Inflammatory macrophage treated with lipopolysaccharide for 1 hour (primary cell): Measurements from ENCODE around the gene RABL6.
"Not testable (repeated sequence)": the region's sequence is repeated elsewhere in the genome, so short reads cannot be mapped to it uniquely, and the experiment has no call there.

ENCODE experiments used
- DNase-seq, 2 donors: peaks; one replicate each; pipeline ENCODE4 v3.0.0-alpha.2; 2020 to 2022

Gene RABL6

GRCh38 chr9:136796775-136797347, 10.9 kb upstream of the RABL6 start:
- not testable (repeated sequence) for DNase-seq

DNA sequence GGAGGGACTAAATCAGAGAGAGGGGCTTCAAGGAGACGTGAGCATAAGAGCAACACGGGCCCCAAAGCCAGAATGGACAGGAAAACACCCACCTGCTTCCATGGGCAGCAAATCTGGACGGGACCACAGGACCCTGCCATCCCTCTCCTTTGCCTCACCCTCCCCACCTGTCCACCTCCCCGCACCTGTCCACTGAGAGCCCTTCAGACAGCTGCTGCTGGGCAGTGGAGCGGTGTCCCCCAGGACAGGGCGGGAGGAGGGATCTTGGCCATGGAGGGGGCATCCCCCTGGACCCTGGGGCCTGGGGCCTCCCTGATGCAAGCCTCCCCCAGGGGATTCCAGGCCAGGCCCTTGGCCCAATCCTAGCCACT, 9.1 kb upstream of the RABL6 start:
- no peak for DNase-seq

- DNase-seq: no peak
Measured at GRCh38 chr9:136799079-136799853, 8.5 kb upstream of the RABL6 start.

DNA sequence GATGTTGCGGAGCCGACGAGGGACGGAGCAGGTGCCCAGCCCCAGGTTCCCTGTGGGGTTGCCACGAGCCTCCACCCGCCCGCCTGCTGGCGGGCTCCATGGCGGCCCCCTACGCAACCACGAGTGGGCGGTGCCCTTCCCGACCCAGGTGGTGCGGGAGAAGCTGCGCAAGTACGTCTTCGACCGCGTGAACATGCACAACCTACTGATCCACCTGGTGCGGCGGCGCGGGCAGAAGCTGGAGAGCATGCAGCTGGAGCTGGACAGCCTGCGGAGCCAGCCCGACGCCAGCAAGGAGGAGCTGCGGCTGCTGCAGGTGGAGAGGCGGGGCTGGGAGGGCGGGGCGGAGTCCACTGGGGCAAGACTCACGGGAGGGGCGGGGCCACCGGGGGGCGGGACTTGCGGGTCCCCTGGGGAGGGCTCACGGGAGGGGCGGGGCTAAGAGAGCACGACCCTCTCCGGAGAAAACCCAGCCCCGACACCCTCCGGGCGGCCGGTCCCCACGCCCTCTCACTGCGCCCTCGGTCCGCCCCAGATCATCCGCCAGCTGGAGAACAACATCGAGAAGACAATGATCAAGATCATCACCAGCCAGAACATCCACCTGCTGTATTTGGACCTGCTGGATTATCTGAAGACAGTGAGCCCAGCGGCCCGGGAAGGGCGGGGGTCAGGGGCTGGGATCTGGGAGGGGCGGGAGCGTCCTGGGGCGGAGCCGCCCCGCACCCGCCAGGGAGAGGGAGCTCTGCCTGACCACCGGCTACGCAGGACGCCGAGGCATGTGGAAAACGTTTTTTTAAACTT, 7.7 kb upstream of the RABL6 start:
- peak in 1 of 2 donors; percentile 43 for DNase-seq

- DNase-seq: no peak
Measured at GRCh38 chr9:136802321-136802720, 5.4 kb upstream of the RABL6 start.

GRCh38 chr9:136803009-136803550, 4.7 kb upstream of the RABL6 start:
- DNase-seq: not testable (repeated sequence)

DNA sequence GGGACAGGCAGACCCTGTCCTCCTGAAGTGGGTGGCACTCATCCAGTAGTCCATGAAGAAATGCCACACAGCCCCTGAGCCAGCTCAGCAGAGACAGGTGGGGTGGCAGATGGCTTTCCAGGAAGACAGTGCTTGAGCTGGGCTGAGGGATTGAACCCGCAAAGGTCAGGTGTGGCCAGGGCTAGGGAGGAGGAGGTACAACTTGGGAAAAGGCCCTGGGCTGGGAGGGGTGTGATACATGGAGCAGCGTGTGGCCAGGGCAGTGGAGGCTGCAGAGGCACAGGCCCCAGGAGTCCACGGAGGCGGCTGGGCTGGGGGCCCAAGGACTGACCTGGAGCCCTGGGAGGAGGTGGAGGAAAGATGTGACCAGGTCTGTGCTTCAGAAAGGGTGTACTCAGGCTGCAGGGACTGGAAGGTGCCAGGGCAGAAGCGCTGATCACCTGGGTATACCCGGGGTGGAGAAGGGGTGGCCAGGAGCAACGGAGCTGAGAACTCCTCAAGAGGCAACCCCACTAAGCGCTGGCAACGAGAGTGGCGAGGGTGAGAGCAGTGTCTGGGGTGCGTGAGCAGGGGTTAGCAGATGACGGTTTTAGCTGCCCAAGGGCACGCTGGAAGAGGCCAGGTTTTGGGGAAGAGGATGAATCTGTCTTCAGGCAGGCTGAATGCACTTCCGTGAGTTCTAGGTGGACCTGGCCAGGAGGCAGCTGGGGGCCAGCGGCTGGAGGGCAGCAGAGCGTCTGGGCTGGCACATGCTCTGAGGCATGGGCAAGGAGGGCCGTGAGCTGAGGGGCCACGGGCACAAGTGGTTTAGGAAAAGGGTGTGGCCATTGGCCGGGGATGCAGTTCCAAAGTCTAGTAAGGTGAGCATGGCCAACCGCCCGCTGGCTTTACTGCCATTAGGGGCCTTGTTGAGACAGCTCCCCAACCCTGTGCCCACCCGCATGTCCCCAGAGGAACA, 3.9 kb upstream of the RABL6 start:
- no peak for DNase-seq

DNA sequence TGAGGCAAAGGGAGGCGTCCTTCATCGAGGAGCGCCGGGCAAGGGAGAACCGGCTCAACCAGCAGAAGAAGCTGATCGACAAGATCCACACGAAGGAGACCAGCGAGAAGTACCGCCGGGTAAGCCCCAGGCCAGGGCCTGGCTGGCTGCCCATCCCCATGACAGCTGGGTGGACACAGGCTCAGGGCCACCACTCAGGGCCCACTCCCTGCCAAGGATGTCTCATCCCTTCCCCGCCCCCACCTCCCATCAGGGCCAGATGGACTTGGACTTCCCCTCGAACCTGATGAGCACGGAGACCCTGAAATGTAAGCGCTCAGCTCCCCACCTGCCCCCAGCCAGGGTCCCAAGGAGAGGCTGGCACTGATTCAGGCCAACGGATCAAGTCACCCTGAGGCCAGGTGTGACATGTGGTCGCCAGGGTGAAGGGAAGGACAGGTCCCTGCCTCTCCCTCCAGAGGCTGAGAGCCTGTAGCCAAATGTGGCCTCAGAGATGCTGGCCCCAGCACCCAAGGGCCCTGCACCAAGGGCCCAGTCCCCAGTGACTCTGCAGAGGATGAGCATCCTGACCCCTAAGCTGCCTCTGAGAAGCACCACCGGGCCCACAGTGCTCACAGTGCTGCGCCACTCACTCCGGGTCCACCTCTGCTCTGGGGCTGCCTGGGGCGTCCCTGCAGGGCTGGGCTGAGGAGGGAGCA, 3.1 kb upstream of the RABL6 start:
- no peak for DNase-seq

DNA sequence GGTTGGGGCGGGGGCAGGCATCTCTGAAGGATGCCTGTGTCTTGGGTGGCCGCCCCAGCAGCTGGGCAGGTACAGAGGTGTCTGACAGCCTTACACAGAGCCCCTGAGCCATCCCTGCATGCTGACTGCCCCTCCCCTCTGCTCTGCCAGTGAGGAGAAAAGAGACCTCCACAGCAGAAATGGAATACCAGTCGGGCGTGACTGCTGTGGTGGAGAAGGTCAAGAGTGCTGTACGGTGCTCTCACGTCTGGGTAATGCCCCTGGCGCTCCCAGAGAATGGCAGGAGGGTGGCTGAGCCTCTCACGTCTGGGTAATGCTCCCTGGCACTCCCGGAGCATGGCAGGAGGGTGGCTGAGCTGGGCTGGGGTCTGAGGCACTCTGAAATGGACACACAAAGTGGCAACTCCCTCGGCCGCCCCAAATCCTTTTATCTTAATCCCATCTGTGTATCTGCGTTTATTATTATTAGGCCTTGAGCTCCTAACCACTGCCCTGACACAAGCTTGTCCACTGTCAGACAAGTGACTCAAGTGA, 2.5 kb upstream of the RABL6 start:
- no peak for DNase-seq

- DNase-seq: no peak
Measured at GRCh38 chr9:136806067-136806466, 1.7 kb upstream of the RABL6 start.

DNA sequence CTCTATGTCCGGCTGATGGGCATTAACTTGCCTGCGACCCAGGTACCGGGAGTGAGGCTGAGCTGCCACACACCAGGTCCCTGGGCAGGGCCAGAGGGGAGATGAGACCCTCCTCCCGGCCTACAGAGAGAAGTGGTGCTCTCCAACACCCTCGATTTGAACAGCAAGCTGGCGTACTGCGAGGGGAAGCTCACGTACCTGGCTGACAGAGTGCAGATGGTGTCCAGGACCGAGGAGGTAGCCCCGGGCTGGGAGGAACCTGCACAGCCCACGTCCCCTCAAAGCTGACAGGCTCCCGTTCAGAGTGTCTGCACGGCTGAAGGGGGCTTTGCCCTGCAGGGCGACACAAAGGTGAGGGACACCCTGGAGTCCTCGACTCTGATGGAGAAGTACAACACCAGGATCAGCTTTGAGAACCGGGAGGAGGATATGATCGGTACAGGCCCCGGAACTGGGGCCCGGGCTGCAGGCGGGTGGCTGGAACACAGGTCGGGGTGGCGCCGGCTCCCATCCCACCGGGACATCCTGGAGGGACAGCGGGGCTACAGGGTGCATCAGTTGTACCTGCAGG, 1.0 kb upstream of the RABL6 start:
- no peak for DNase-seq

GRCh38 chr9:136808075-136808805, 492 bp downstream of the RABL6 start:
- no peak for DNase-seq

DNA sequence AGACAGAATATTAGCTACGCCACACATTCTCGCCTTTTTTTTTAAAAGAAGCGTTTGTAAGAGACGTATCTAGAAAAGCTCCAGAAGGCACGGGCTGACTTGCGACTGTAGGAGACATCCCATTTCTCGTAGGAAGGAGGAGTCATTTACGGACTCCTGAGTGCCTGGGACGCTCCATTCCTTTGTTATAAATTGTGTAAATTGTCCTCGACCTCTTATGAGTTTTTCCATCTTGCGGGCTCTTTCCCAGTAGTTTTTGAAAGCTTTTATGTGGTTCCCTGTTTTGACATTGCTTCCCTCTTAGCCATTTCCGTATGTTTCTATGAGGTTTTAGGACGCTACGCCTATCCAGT, 1.0 kb downstream of the RABL6 start:
- DNase-seq: peak in 1 of 2 donors; percentile 41

DNA sequence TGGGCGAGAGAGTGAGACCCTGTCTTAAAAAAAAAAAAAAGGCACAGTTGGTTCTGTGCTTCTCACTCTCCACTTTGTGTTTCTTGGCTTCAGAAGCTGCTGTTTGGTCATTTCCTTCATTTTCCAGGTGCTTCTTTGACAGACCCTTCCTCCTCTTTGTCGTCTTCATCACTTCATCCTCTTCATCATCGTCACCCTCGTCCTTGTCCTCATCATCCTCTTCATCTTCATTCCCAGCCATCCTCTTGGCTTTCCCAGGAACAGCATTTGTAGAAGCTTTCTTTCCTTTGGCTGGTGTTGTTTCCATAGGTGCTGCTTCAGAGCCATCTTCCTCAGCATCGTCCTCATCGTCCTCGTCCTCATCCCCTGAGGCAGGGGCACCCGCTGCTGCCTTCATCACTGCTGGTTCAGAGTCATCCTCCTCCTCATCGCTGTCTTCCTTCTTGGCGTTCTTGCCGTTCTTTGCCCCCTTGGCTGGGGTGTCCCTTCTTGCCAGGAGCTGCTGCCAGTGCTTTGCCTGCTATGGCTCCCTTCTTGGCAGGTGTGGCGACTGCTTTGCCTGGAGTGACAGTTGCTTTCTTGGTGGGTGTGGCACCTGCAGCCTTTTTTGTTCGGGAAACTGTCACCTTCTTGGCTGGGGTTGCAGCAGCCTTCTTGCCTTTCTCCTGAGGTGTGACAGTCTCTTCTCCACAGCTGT, 7.1 kb downstream of the RABL6 start:
- DNase-seq: no peak

DNA sequence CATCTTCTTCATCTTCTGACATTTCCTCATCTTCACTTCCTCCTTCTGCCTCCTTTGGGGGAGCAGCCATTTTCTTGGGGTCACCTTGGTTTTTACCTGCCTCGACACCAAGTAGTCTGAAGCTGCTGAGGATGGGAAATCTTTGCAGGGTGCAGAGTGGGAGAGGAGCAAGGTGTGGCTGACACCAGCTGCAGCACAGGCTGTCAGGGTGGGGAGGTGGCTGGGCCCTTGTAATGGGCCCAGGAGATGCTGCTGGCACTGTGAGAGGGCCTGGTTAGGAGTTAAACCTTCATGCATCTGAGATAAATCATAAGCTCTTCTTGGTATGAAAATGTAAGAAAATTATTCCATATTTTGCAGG, 7.7 kb downstream of the RABL6 start:
- DNase-seq: no peak

DNA sequence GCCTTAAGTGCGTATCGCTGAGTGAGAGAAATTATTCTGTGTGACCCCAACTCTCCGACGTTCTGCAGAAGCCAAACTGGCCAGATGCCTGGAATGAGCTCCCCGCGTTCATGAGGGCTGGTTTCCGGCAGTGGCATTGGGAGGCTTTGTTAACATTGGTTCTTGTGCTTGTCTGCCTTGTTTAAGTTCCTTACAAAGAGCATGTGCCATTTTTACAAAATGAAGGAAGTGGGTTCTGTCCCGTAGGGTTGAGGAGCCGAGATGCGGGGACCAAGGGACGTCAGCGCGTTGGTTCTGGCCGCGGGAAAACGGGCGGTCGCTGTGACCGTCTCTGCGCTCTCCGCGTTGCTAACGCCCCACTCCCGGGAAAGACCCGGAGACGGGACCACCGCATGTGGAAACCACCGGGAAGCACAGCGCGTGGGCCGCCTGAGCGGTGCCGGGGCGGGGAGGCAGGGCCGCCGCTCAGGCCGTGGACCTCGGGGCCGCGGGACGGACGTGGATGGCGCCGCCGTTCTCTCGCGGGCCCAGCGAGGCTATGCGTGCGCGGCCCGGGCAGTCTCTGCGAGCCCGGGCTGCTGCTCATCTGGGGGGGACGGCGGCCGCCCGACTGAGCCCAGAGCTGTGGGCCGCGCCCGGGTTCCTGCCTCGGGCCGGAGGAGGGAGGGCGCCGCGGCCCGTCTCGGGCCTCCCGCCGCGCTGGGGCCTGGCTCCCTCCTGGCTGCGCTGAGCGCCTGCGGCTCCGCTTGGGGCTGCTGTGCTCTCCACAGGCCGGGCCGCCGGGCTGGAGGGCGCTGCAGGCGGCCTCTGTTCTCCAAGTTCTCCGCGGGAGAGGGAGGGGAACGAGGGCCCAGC, 13.4 kb downstream of the RABL6 start:
- DNase-seq: peak in 1 of 2 donors; percentile 29

DNA sequence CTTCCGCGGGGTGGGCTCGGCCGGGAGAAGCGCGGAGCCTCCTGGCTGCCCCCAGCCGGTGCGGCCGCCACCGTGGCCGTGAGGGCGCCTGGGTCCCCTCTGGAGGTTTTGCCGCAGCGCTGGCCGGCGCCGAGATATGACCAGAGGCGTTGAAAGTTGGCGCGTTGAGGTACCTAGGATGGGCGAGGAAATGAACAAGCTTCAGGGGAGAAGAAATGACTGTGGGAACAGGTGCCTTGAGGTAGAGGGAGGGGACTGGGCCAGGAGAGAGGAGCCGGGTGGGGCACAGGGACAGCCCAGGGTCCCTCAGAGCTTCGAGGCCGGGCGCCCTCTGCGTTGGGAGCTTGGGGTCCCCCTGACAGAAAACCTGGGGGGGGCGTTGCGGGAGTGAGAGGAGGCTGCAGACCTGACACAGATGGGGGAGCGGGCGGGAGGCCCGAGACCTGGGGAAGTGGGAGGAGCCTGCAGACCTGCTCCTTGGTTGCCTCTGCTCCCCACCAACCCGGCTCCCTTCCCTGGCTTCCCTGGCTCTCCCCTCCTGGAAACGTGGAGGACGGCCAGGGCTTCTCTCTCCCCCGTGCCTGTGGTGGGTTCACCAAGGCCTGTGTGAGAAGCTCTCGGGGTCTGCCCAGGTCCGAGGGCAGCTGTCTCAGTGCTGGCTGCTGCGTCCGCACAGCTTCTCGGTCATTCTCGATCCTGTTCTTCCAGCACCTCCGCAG, 14.2 kb downstream of the RABL6 start:
- no peak for DNase-seq
